GM18951 (cell line): Measurements from ENCODE around the gene RNF121.

Source experiments
- POLR2A ChIP-seq: IDR thresholded peaks from 4 replicates; pipeline ENCODE4 v1.6.1; 2011; ENCODE audit warnings: mild to moderate bottlenecking; ENCODE audit not compliant: insufficient read length, insufficient read depth; ENCODE audit errors: extremely low read depth
- in situ Hi-C: fragments of 300-500 bp; cut with MboI; formaldehyde crosslinking; loops from one replicate; pipeline ENCODE4 v1.12.0; 2022; ENCODE audit warnings: low sequenced_read_pairs, mixed read lengths, inconsistent platforms; ENCODE audit not compliant: unreplicated experiment

Gene RNF121

DNA sequence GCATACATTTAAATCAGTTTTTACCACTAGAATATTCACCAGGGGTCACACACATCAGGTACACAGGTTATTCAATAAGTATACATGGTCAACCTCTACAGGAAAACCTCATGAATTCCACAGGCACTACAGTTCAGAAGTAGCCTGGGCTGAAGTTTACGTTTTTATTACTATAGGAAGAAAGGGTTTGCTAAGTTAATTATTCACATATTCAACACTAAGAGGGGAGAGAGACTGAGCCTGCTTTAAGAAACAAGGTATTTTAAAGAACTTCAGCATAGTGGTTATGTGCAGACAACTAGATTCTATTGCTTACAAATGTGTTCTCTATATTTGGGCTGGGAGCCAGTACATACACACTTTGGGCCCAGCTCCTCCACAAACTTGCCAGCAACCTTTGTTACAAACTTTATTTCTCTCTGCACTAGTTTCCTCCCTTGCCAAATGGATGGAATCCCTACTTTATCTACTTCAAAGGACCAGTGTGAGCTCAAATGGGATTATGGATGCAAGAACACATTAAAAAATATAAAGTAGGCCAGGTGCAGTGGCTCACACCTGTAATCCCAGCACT, 101.7 kb downstream of the RNF121 start:
- TF ChIP-seq POLR2A = no peak
- in situ Hi-C loops = no loop called here

DNA sequence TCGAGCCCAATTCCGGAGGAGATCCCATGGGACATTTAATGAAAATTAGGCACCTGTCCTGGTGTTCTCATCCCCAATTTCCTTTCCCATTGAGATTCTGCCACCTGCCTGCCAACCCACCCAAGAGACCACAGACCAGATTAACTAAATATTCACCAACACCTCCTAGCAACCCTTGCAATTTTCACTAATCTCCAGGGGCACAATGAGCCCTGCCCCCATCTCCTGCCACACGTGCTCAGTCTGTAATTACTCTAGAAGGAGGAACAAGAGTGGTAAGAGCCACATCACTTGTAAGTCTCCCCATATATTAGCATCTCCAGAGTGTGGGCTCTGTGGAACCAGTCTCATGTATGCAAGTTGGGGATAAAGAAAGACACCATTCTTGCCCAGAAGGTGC, 107.8 kb downstream of the RNF121 start:
- no peak for TF ChIP-seq POLR2A
- in situ Hi-C loops = no loop called here

DNA sequence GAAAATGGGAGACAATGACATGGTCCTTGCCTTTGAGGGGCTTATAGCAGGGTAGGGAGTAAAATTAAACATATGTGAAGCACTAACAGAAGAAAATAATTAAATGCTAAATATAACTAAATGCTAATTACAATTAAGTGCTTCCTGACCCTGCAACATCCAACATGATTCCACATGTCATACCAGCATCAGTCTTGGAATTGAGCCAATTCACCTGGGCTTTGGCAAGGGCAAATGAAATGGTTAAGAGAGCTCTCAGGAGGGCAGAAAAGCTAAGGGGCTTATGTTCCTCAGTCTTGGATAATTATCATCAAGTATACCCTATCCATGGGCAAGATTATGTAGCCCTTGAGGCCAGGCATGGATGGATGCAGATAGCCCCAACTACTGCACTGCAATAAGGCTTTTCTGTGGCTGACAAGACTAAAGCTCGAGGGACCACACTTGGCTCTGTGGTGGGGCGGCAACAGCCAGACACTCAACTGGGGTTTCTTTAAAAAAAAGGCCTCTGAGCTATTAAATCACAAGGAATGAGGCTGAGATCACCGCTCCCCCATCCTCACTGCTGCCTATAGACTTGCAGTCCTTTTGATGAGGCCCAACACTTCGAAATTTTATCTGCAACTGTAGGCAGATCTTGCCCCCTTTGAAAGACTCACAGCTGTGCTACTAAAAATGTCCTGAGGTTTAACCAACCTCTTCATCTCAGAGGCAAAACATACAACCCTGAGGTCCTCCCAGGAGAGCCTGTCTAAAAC, 108.9 kb downstream of the RNF121 start:
- in situ Hi-C loops = no loop called here
- no peak for TF ChIP-seq POLR2A

DNA sequence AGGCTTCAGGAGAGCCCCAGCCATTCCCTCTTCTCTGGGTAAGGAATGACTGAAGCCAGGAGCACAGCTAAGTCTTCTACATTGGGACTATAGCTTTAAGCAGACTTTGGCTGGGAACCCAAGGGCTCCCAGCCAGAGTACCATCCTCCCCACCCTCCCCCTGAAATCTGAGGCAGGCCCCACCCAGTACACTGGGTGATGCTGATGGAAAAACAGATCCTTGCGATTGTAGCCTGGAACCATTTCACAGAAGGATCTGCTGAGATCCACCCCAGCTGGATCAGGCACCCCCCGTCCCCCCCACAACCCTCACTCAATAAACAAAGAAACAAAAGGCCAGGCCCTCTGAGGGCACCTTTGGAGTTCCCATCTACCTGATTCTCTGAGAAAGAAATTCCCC, 109.6 kb downstream of the RNF121 start:
- no peak for TF ChIP-seq POLR2A
- in situ Hi-C loops = no loop called here

DNA sequence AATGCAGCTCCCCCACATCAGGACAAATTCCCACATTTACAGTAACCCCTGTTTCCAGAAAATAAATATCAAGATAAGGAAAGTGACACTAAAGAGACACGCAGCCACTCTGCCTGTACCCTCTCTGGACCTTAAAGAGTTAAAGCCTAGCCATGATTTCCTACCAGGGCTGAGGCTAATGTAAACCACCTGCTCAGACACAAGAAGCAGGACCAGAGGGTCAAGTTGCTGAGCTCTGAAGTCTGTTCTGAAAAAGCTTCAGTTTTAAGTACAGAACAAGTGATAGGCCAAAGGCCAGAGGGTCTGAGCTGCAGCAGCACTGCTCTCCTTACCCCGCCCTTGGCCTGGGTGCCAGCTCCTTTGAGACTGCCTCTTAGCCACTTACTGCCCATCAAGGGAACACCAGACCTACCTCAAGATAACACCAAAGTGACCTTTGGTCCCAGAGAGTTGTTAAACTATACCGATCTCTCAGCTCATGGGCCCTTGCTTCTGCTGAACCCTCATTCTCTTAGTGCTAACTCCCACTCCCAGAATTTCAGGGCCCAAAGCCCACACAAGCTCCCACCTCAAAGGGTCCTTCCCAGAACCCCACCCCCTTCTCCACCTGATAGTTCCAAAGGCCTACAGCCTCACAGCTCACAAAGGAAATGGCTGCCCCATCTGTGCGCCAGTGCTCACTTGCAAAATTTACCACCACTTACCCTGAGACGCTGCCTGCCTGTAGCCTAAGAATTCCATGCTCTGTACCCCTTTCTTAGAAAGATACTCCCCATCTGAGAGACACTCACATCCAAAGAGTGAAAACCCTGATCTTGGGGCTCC, 110.4 kb downstream of the RNF121 start:
- in situ Hi-C loops = no loop called here
- TF ChIP-seq POLR2A = no peak

DNA sequence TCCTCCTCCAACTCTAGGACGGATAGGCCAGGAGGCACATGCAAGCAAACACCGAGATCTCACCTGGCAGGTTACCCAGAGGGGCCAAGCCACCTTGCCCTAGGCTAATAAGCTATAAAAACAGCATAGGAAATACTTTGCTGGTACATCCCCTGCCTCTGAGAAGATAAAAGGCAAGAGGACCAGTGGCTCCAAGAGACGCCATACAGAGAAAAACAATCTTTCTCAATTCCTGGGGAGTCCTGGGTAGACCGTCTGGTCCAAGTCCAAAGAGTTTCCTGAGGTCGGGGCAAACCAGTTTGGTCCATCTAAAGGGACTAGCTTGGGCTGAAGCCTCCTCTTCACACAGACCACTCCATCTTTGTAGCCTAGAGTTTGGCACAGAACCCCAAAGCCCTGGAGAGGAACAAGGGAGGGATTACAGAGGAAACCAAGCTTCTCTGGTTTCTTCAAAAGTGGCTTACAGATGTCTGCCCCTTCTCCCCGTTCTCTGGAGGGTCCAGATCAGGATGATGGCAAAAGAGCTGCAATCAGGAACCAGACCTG, 111.1 kb downstream of the RNF121 start:
- in situ Hi-C loops = no loop called here

DNA sequence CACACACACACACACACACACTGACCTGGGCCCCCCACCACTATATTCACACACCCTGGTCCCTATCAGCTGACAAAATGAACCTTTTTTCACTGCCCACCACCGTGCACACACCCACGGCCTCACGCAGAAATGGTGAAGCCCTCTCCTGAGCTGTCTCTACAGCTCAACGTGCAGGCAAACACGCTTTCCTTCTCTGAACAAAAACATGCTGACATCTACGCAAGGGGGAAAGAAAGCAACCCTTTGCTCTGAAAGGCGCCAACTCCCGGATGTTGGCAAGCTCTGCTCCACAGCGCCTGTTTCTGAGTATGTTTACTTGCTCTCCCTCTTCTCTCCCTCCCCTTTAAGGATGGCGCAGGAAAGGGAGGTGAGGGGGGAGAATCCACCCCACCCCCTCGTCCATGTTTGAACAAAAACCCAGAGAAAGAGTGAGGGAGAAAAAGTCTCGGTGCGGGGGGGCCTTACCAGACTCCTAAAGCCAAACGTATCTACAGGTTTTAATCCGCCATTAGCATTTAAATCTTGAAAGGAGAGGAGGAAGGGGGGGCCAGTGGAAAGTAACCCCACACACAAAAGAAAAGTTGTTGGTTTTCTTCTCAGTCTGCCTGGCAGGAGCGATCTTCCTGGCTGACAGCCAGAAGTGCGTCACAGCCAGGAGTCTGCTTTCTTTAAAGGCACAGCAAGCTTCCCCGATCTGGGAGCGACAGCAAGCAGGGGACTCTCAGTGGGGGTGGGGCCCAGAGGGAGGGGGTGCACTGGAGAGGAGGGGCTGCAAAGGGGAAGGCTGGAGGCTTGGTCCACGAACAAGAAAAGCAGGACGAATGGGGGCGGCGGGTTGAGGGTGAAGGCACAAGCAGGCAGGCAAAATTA, 111.9 kb downstream of the RNF121 start:
- in situ Hi-C loops = no loop called here
- peak; percentile 24 for TF ChIP-seq POLR2A

More for the DNA sequence above, 111.1 kb downstream of the RNF121 start:
- no peak for TF ChIP-seq POLR2A

DNA sequence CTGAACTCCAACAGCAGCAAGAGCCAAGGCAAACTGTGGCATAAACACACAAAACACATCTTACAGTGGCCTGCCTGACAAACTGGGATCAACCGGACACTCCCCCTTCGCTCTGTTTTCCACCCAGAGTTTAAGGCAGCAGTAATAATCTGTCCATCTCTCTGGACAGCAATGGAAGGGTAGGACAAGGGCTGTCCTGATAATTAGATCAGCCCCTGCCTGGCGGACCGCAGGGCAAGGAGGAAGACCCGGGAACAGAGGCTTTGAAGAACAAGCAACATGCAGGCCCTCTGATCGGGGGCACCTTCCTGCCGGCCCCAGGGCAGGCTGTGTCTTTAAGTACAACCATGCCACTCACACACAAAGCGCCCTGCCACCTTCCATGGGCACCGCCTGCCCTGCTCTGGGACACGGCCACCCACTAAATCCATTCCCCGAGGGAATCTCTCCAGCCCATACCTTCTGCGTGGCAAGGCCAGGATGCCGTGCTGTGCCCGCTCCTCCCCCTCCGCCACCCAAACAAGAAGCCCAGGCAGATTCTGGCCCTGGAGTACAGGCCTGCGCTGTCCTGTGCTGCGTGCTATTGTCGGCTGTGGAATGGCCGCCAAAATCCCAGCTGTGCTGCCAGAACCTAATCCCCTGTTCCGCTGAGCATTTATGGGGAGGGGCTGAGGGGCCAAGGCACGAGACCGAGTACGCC, 112.7 kb downstream of the RNF121 start:
- in situ Hi-C loops = no loop called here
- peak; percentile 47 for TF ChIP-seq POLR2A

DNA sequence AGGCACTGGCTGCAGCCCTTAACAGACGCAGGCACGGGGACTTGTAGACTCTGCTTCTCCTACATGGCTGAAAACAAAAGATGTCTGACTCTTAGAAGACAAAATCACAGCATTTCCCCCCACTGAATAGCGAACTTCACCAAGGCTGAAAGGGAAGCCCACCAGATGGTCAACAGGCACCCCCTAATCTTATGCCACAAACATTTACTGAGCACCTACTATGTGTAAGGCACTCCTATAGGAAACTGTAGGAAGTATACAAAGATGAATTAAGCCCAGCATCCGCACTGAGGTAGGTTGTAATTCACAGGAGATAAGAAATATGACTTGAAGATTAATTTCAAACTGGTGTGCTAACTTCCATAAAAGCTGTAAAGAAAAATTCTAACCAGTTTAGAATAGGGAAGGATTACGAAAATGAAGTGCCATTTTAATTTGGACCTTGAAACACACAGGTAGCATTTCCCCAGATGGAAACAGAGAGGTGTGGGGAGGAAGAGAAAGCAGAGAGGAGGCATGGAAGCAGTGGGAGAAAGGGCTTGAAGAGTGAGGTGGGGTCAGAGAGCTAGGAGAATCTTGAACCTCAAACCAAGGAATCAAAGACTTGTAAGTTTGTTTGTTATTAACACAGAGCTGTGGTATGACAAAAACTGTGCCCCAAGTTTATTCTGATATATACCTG, 113.4 kb downstream of the RNF121 start:
- no peak for TF ChIP-seq POLR2A
- in situ Hi-C loops = no loop called here

DNA sequence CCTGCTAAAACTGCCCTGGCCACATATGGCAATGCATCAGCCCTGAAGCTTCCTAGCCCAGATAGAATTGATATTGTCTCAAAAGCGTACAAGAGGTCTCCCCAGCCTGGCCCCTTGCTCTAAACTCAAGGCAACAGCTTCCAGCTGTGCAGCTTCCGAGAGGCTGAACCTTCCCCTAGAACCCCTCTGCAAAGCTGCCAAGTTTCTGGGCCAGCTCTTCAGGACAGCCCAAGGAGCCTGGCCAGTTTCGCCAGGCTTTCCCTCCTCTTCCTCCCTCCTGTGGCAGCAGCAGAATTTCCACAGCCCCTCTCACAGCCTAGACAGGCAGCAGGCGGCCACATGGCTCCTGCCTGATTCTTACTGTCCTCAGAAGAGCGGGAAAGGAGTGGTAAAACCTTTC, 117.0 kb downstream of the RNF121 start:
- no peak for TF ChIP-seq POLR2A
- in situ Hi-C loops = no loop called here
